GM15510 (cell line): ENCODE measurements around the gene MATN1.

Source experiments
- POLR2A ChIP-seq: IDR thresholded peaks from 3 replicates; pipeline ENCODE4 v1.6.1; 2011; ENCODE audit warnings: borderline replicate concordance; ENCODE audit not compliant: insufficient read length; ENCODE audit errors: extremely low read depth

MATN1 gene

GRCh38 chr1:30705698-30706097 is 17.7 kb downstream of the MATN1 start:
- no peak for TF ChIP-seq POLR2A

- TF ChIP-seq POLR2A: no peak
Observed at GRCh38 chr1:30704765-30705509, 18.4 kb downstream of the MATN1 start.

DNA sequence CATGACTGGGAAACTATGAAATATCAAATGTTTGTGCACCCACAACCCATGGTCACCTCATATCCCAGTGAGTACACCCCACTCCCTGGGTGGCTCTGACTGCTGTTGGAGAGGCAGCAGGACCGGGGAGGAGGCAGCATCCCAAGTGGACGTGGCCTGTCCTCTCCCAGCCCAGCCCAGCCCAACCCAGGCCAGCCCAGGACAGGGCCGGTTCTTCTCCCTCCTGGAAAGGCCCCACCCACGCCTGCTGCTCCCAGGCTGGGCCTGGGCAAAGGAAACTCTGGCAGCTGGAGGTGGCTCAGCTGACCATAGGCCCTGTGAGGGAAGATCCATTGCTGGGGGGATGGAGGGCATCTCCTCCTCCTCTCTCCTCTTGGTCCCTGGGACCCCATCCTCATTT is 19.1 kb downstream of the MATN1 start:
- TF ChIP-seq POLR2A: no peak

DNA sequence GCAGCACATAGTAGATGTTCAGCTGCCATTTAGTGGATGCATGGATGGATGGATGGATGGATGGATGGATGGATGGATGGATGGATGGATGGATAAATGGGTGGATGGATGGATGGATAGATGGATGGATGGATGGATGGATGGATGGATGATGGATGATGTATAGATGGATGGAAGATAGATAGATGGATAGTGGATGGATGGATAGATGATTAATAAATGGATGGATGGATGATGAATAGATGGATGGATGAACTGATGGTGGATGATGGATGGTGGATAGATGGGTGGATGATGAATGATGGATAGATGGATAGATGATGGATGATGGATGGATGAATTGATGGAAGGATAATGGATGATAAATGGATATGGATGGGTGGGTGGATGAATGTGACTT is 20.6 kb downstream of the MATN1 start:
- TF ChIP-seq POLR2A: no peak

DNA sequence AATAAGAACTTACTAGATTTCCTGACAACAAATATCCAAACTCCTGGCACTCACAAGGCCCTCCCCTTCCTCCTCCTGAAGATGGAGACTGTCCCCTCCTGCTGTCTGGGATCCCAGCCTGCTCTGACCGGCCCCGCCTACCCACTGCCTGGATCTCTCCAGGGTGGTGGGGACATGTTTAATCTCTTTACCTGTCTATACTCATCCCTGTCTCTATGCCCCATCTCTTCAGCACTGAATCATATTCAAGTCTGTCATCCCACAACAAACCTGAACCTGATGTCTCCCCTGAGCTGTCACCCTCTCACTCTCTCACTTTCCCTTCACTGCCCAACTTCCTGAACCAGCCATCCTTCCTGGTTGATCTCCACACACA is 22.1 kb downstream of the MATN1 start:
- TF ChIP-seq POLR2A: no peak

DNA sequence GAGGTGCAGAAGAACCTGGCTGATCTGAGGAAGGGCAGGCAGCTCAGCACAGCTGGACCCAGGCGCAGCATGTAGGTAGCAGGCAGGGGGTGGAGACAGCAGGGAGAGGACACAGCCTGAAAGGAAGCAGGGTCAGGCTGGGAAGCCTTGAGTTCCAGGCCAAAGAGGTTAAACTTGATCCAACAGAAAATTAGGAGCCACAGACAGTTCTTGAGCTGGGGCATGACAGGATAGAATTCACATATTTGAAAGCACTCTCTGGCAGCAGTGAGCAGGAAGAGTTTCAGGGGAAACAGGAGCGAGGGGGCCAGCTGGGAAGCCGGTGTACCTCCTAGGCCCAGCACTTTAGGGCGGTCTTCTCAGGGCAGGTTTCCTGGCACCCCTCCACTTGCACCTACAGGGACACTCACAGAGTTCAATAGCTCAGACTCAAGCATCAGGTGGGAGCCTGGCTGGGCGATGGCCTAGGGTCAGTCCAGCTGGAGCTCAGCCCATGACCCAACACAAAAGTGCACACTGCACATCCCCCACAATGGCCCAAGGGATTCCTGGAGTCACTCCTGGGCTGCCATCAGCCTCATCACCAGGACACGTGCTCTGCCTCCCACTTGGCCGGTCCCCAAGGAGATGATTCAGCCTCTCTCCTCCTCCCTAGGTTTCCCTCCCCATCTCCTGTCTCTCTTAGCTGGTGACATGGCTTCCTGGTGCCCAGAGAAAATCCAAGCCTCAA is 22.7 kb downstream of the MATN1 start:
- no peak for TF ChIP-seq POLR2A

GRCh38 chr1:30699762-30700161 is 23.6 kb downstream of the MATN1 start:
- no peak for TF ChIP-seq POLR2A

GRCh38 chr1:30698401-30698981 is 24.9 kb downstream of the MATN1 start:
- TF ChIP-seq POLR2A: no peak

DNA sequence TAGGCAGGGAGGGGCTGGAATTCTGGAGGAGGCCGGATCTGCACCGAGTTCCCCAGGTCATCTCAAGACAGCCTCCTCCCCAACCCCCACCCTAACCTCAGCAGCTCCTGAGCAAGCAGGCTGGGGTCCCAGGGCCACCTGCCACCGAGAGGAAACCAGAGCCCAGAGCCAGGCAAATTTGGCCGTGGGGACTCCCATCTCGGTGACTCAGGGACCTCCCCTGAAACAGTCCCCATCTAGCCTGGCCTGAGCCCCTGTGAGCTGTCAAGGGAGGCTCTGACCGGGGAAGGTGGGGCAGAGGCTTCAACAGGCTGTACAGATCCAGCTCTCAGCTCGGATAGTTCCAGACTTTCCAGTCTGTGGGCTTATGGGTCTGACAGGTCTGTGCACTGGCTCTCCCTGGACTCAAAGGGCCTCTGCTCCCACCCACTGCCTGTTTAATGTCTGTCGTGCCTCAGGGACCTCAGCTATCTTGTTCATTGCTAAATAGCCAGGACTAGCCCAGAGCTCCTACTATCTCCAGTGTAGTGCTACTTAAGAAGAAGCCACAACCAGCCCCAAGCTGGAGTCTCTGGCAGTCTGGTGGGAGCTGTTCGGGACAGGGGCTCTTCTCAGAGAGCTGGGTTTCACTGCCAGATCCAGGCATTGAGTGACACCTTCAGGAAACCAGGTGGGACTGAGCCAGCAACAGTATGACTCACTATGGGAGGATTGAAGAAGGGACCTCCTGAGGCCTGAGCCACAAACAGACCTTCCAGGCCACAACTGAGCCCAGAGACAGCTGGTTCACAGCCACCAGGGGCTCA is 25.6 kb downstream of the MATN1 start:
- no peak for TF ChIP-seq POLR2A

- TF ChIP-seq POLR2A: no peak
Observed at GRCh38 chr1:30696831-30697230, 26.6 kb downstream of the MATN1 start.

DNA sequence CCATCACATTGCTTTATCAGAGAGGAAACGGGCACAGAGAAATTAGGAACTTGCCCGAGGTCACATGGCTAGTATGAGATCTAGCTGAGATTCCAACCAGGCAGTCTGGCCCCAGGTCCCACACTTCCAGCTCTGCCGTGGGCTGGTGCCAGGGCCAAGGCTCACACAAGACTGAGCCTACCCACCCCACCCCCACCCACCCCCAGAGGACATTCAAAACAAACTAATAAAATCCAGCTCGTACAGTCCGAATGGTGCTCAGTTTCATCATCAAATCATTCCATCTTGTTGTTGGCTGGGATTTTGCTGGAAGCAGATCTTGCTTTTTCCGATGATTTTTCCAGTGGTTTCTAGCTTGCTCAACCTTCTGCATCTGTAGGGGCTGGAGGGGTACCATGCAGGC is 27.9 kb downstream of the MATN1 start:
- no peak for TF ChIP-seq POLR2A

GRCh38 chr1:30694280-30695175 is 28.9 kb downstream of the MATN1 start:
- TF ChIP-seq POLR2A: no peak

DNA sequence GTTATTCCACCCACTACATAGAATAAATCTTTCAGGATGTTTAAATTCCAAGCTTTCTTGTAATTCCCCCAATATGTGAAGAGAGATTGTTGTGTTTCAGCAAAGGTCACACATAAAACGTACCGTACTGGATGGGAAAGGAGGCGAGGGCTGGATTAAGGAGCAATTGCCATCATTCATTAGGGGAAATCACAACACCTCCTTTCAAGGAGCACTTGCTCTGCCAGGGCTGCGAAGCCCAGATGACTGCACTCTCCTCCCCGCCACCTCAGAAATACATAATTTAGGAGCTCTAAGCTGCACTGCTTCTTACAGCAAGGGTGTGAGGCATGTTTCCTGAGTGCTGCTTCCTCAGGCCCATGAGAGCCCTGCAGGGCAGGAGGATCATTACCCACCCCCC is 29.6 kb downstream of the MATN1 start:
- TF ChIP-seq POLR2A: no peak

GRCh38 chr1:30693366-30693765 is 30.0 kb downstream of the MATN1 start:
- TF ChIP-seq POLR2A: no peak
